Uterus (tissue), 2 donors: ENCODE measurements around the gene SLC16A14.

Experiments
- POLR2A ChIP-seq, 2 donors: fragments of 450-650 bp; IDR thresholded peaks; one replicate each; pipeline ENCODE4 v1.6.1; 2016; ENCODE audit warnings: antibody characterized with exemption in 2 of 2, mild to moderate bottlenecking in 1 of 2, moderate library complexity in 1 of 2
- TF ChIP-seq, protein P1 (sequence below), 4 experiments: fragments of 200-600 bp in 2 of 4; fragments of 450-650 bp in 2 of 4; sonication (generic) in 2 of 4; IDR thresholded peaks; one replicate each; pipeline ENCODE4 v1.5.1; 2016 to 2019; ENCODE audit warnings: antibody characterized with exemption in 4 of 4, mild to moderate bottlenecking in 2 of 4, moderate library complexity in 1 of 4

GRCh38 chr2:230050136-230050535 lies 18.6 kb downstream of the SLC16A14 start:
- no peak for TF ChIP-seq POLR2A (IDR thresholded peaks at IDR 0.05)
- TF ChIP-seq, protein P1, sequence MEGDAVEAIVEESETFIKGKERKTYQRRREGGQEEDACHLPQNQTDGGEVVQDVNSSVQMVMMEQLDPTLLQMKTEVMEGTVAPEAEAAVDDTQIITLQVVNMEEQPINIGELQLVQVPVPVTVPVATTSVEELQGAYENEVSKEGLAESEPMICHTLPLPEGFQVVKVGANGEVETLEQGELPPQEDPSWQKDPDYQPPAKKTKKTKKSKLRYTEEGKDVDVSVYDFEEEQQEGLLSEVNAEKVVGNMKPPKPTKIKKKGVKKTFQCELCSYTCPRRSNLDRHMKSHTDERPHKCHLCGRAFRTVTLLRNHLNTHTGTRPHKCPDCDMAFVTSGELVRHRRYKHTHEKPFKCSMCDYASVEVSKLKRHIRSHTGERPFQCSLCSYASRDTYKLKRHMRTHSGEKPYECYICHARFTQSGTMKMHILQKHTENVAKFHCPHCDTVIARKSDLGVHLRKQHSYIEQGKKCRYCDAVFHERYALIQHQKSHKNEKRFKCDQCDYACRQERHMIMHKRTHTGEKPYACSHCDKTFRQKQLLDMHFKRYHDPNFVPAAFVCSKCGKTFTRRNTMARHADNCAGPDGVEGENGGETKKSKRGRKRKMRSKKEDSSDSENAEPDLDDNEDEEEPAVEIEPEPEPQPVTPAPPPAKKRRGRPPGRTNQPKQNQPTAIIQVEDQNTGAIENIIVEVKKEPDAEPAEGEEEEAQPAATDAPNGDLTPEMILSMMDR (IDR thresholded peaks at IDR 0.05): no peak
